Gastroesophageal sphincter (tissue), 3 donors: Measurements from ENCODE around the gene PDE8B.

Experiments used
- CTCF ChIP-seq, 4 experiments: fragments of 200-600 bp in 2 of 4; fragments of 450-650 bp in 2 of 4; sonication (generic) in 1 of 4; IDR thresholded peaks; one replicate each; pipeline ENCODE4 v1.5.1; 2017 to 2019; ENCODE audit warnings: antibody characterized with exemption in 4 of 4, mild to moderate bottlenecking in 2 of 4, moderate library complexity in 2 of 4
- POLR2A ChIP-seq, 2 donors: fragments of 450-650 bp; IDR thresholded peaks; one replicate each; pipeline ENCODE4 v1.6.1; 2017; ENCODE audit warnings: antibody characterized with exemption in 2 of 2, mild to moderate bottlenecking in 2 of 2, moderate library complexity in 1 of 2
- POLR2AphosphoS5 ChIP-seq: sonication (generic); formaldehyde crosslinking; IDR thresholded peaks from one replicate; pipeline ENCODE4 v1.6.1; 2017; ENCODE audit warnings: antibody characterized with exemption

GRCh38 chr5:77255617-77256016 is 45.1 kb downstream of the PDE8B start:
- TF ChIP-seq POLR2AphosphoS5 (no peak), POLR2A (IDR thresholded peaks at IDR 0.05) (no peak), CTCF (IDR thresholded peaks at IDR 0.05) (no peak)
